Common myeloid progenitor, CD34-positive (primary cell): Measurements from ENCODE around the gene MLLT3.

Source experiments
- CTCF ChIA-PET: fragments of 350-600 bp; sonication (Branson Sonifier 250); formaldehyde crosslinking; loops from one replicate; lab custom pipeline; 2021; ENCODE audit warnings: antibody characterized with exemption; lab: Charles Lee
- POLR2A ChIA-PET: fragments of 350-600 bp; sonication (Branson Sonifier 250); formaldehyde crosslinking; loops from one replicate; lab custom pipeline; 2021; ENCODE audit warnings: antibody characterized with exemption; lab: Charles Lee
- DNase-seq, 3 donors: peaks; one replicate each; pipeline versions ENCODE4 v3.0.0 to v3.0.0-alpha.2; 2013
- H3K27ac ChIP-seq, 2 experiments: 1 replicate in 1 of 2; 2 replicates in 1 of 2; pipeline ENCODE4 v1.7.0; 2013; ENCODE audit warnings: inconsistent platforms in 2 of 2, low read length in 2 of 2, mild to moderate bottlenecking in 2 of 2, low read depth in 1 of 2, moderate library complexity in 1 of 2; ENCODE audit not compliant: severe bottlenecking in 2 of 2, insufficient read depth in 1 of 2, poor library complexity in 1 of 2
- H3K27me3 ChIP-seq, 5 experiments: replicated peaks in 2 of 5; 1 replicate in 3 of 5; 2 replicates in 2 of 5; pipeline versions ENCODE4 v1.6.1 to v1.7.0; 2013; ENCODE audit warnings: low read length in 4 of 5, mild to moderate bottlenecking in 2 of 5, moderate library complexity in 2 of 5, inconsistent platforms in 1 of 5; ENCODE audit not compliant: insufficient read depth in 5 of 5, control insufficient read depth in 4 of 5
- H3K36me3 ChIP-seq, 4 experiments: 1 replicate in 2 of 4; 2 replicates in 2 of 4; pipeline versions ENCODE4 v1.6.1 to v1.7.0; 2013; ENCODE audit warnings: low read length in 3 of 4, control low read depth in 1 of 4, mild to moderate bottlenecking in 1 of 4; ENCODE audit not compliant: control insufficient read depth in 4 of 4, insufficient read depth in 4 of 4
- H3K4me1 ChIP-seq, 4 experiments: 1 replicate in 3 of 4; 2 replicates in 1 of 4; pipeline versions ENCODE4 v1.6.1 to v1.7.1; 2013; ENCODE audit warnings: low read length in 3 of 4, mild to moderate bottlenecking in 3 of 4, control low read depth in 1 of 4, inconsistent platforms in 1 of 4, moderate library complexity in 1 of 4; ENCODE audit not compliant: control insufficient read depth in 4 of 4, insufficient read depth in 4 of 4; ENCODE audit errors: control extremely low read depth in 1 of 4
- H3K4me3 ChIP-seq, 7 experiments: 1 replicate in 4 of 7; 2 replicates in 3 of 7; pipeline versions ENCODE4 v1.5.1 to v1.7.0; 2013; ENCODE audit warnings: mild to moderate bottlenecking in 7 of 7, low read length in 6 of 7, moderate library complexity in 6 of 7, inconsistent platforms in 2 of 7, low read depth in 2 of 7, control low read depth in 1 of 7; ENCODE audit not compliant: insufficient read depth in 4 of 7, control insufficient read depth in 1 of 7; ENCODE audit errors: extremely low read depth in 1 of 7
- H3K9me3 ChIP-seq, 5 experiments: 1 replicate in 4 of 5; 2 replicates in 1 of 5; pipeline versions ENCODE4 v1.6.1 to v1.7.1; 2013; ENCODE audit warnings: low read length in 4 of 5, mild to moderate bottlenecking in 2 of 5, inconsistent platforms in 1 of 5, low read depth in 1 of 5, moderate library complexity in 1 of 5; ENCODE audit not compliant: control insufficient read depth in 4 of 5, insufficient read depth in 2 of 5; ENCODE audit errors: control extremely low read depth in 1 of 5
- WGBS: methylation state at CpG from one replicate; pipeline ENCODE4 v1.1.5; 2013; ENCODE audit not compliant: insufficient coverage; 5-methylcytosine and 5-hydroxymethylcytosine counted together

Gene MLLT3

GRCh38 chr9:20528253-20528652, 94.0 kb downstream of the MLLT3 start:
- H3K4me3 ChIP-seq = no peak overlapping the region
- peaks cover 6 to 13% (median 9%) of the 10 kb centered on the region in 4 experiments for H3K4me1 ChIP-seq
- no peaks in the 10 kb centered on the region for H3K27me3 ChIP-seq
- WGBS = 59% methylated on average over 4 of the region's 5 CpGs
- no peaks in the 10 kb centered on the region for H3K9me3 ChIP-seq
- no peak overlapping the region for H3K27ac ChIP-seq
- peak in 2 of 3 donors; percentile 24 to 42 for DNase-seq
- no peaks in the 10 kb centered on the region for H3K36me3 ChIP-seq
- POLR2A ChIA-PET = no interaction called here
- CTCF ChIA-PET = interaction anchor here (1.5 kb wide), 1 partner anchor 22 kb away, joined by 3 read pairs; no protein-coding TSS in a partner anchor

DNA sequence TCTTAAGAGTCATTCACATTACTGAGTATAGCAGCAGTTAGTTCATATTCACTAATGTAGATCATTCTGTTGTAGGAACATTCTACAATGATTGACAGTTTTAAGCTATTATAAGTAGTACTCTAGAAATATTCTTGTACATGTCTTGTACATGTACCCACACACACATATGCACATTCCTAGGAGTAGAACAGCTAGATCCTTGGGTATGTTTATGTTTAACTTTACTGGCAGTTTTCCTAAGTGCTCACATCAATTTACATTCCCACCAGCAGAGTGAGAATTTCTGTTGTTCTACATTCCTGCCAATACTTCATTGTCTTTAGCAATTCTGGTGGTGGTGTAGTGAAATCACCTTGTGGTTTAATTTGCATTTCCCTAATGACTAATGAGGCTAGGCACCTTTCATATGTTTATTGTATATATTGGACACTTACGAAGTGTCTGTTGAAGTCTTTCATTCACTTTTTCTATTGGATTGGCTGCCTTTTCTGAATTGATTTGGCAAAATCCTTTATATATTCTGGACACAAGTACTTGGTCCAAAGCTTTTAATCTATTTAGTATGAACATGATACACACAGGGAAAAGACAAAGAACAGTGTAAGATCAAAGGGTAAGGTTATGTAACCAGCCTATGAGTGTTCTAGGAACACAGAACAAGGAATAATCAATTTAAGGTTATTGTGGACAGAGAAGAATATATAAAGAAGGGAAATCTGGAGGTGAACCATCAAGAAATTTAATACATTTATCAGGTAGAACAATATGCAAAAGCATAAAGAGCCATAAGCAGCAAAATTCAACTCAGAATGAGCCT, 95.6 kb downstream of the MLLT3 start:
- CTCF ChIA-PET = interaction anchor here (1.6 kb wide), 1 partner anchor 16 kb away, joined by 4 read pairs; no protein-coding TSS in a partner anchor
- no peak overlapping the region for H3K27ac ChIP-seq
- POLR2A ChIA-PET = interaction anchor here (0.6 kb wide), 1 partner anchor 51 kb away, joined by 3 read pairs; no protein-coding TSS in a partner anchor
- H3K27me3 ChIP-seq = no peaks in the 10 kb centered on the region
- no peaks in the 10 kb centered on the region for H3K36me3 ChIP-seq
- DNase-seq = peak in 1 of 3 donors; percentile 8
- H3K4me1 ChIP-seq = peaks cover 6 to 13% (median 9%) of the 10 kb centered on the region in 4 experiments
- no CpG with 5 or more reads among the region's 1 CpG for WGBS
- H3K9me3 ChIP-seq = no peaks in the 10 kb centered on the region
- H3K4me3 ChIP-seq = no peak overlapping the region

GRCh38 chr9:20524776-20525175, 97.5 kb downstream of the MLLT3 start:
- ChIA-PET POLR2A (no interaction called here), CTCF (no interaction called here)

GRCh38 chr9:20518737-20519136, 103.6 kb downstream of the MLLT3 start:
- no peaks in the 10 kb centered on the region for H3K9me3 ChIP-seq
- ChIA-PET POLR2A (no interaction called here), CTCF (no interaction called here)
- no CpG with 5 or more reads among the region's 1 CpG for WGBS
- DNase-seq = no peak
- H3K4me1 ChIP-seq = peaks cover 0 to 13% (median 7%) of the 10 kb centered on the region in 4 experiments
- no peaks in the 10 kb centered on the region for H3K36me3 ChIP-seq
- no peak overlapping the region for H3K27ac ChIP-seq
- no peak overlapping the region for H3K4me3 ChIP-seq
- no peaks in the 10 kb centered on the region for H3K27me3 ChIP-seq

More at GRCh38 chr9:20524776-20525175, 97.5 kb downstream of the MLLT3 start:
- Histone ChIP-seq H3K27ac (no peak overlapping the region), H3K27me3 (no peaks in the 10 kb centered on the region), H3K4me1 (peaks cover 6 to 13% (median 9%) of the 10 kb centered on the region in 4 experiments), H3K4me3 (no peak overlapping the region), H3K9me3 (no peaks in the 10 kb centered on the region), H3K36me3 (no peaks in the 10 kb centered on the region)
- peak in 1 of 3 donors; percentile 22 for DNase-seq
- WGBS = 100% methylated on average over 1 of the region's 2 CpGs

- Histone ChIP-seq H3K27ac (no peak overlapping the region), H3K27me3 (no peaks in the 10 kb centered on the region), H3K4me3 (peak overlapping the region in 1 of 7 experiments; percentile 1), H3K4me1 (peaks cover 6 to 40% (median 31%) of the 10 kb centered on the region in 4 experiments), H3K36me3 (no peaks in the 10 kb centered on the region), H3K9me3 (no peaks in the 10 kb centered on the region)
- WGBS = 87% methylated on average over 9 of the region's 11 CpGs
- ChIA-PET POLR2A (no interaction called here), CTCF (interaction anchor here (1.5 kb wide), 2 partner anchors 9 to 40 kb away, joined by 4 read pairs; no protein-coding TSS in a partner anchor)
- no peak for DNase-seq
Observed at GRCh38 chr9:20513126-20513913, 109.0 kb downstream of the MLLT3 start.

DNA sequence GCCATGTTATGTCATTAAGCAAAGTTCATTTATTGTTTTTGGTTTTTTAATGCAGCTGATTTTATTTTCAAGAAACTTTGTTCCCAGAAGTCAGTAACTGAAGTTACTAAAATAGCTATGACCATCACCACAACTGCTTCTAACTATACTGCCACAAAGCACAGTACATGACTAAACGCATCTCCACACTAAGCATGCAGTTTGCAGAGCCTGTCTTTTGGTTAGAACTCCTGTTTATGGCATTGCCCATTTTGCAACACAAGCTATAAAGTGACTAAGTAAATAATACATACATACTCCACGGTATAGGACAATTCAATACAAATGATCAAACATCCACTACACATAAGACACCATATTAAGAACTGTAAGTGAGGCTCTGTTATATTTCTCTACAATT, 109.7 kb downstream of the MLLT3 start:
- peak in 2 of 3 donors; percentile 48 to 58 for DNase-seq

More for the DNA sequence above, 109.7 kb downstream of the MLLT3 start:
- ChIA-PET CTCF (interaction anchor here (1.5 kb wide), 2 partner anchors 10 to 41 kb away, joined by 4 read pairs; no protein-coding TSS in a partner anchor), POLR2A (no interaction called here)
- Histone ChIP-seq H3K27me3 (no peaks in the 10 kb centered on the region), H3K4me1 (peaks cover 6 to 47% (median 34%) of the 10 kb centered on the region in 4 experiments), H3K27ac (no peak overlapping the region), H3K36me3 (no peaks in the 10 kb centered on the region), H3K4me3 (no peak overlapping the region), H3K9me3 (no peaks in the 10 kb centered on the region)
- no CpG with 5 or more reads among the region's 2 CpGs for WGBS
